Measurements from ENCODE around the gene PLEKHM3.
A peak's percentile ranks its signal among the peaks of the same experiment; 100 is the strongest.

Gene PLEKHM3

DNA sequence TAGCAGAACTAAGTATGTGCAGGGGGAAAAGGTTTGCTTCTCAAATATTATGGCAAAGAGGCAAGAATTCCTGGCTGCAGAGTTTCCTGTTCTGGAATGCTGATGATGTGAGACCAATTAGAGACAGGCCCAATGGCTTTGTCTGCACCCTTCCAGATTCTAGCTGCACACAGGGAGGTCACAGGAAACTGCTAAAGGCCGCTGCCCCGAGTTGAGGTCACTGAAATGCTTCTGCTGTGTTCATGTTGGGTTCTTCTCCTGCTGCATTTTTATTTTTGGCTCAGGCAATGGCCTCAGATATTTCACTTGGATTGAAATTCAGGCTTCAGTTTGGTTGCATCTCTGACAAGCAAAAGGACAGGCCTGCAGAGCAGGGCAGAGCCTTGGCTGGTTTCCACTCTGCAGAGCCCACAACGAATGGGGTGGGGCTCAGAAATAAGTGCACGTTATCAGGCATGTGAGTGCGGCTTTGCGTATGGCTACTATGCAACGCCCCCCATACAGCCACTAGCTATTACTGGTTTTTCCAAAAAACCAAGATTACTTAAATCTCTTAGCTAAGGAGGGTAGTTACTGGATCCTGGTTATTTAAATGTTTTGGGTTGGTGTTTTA lies 188.7 kb downstream of the PLEKHM3 start:
- no peaks in the 10 kb centered on the region for H3K9me3 Mint-ChIP-seq
- H3K4me1 Mint-ChIP-seq: peaks cover 12% of the 10 kb centered on the region
- no peaks in the 10 kb centered on the region for H3K27me3 Mint-ChIP-seq
- no peak overlapping the region for H3K4me3 Mint-ChIP-seq
- ATAC-seq: no peak
- DNase-seq: no peak
- no peak overlapping the region for H3K27ac Mint-ChIP-seq

DNA sequence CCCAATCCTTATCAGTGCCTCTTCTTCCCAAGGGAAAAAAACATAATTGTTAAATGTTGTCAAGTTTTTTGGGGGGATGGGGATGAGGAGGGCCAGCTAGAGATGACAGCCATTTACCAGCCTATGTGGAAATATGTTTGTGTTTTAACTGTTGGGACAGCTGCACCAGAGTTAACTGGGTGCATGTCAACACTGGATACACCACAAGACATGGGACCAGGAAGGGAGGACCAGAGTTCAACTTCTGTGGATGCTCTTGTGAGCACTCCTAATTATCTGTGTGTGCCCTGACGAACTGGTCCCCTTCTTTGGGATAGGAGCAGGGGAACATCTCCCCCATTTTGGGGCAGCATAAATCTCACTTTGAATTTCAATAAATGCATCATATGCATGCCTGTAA lies 189.5 kb downstream of the PLEKHM3 start:
- ATAC-seq (no peak), DNase-seq (no peak)
- Mint-ChIP-seq H3K27me3 (no peaks in the 10 kb centered on the region), H3K4me3 (no peak overlapping the region), H3K27ac (no peak overlapping the region), H3K4me1 (peaks cover 12% of the 10 kb centered on the region), H3K9me3 (no peaks in the 10 kb centered on the region)

DNA sequence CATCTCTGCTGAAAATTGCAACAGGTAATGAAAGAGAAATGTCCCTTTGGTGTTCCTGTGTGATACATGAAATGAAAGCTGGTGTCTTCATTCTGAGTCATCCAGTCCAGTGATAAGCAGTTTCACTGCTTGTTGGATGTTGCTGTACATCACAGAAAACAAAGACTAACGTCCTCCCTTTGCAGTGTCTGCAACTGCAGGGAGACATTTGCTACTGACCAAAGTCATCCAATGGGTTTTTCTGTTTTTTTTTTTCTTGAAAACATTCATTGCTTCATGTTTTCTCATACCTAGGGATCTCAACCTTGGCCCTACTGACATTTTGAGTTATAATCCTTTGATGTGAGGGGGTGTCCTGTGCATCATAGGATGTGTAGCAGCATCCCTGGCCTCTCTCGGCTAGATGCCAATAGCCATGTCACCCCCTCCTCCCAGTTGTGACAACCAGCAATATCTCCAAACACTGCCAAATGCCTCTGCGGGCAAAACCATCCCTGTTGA lies 192.0 kb downstream of the PLEKHM3 start:
- Mint-ChIP-seq H3K9me3 (no peaks in the 10 kb centered on the region), H3K4me3 (no peak overlapping the region), H3K27ac (peak overlapping the region in 1 of 2 donors; percentile 79), H3K27me3 (no peaks in the 10 kb centered on the region), H3K4me1 (peaks cover 22% of the 10 kb centered on the region)
- ATAC-seq: peak; percentile 89
- no peak for DNase-seq

DNA sequence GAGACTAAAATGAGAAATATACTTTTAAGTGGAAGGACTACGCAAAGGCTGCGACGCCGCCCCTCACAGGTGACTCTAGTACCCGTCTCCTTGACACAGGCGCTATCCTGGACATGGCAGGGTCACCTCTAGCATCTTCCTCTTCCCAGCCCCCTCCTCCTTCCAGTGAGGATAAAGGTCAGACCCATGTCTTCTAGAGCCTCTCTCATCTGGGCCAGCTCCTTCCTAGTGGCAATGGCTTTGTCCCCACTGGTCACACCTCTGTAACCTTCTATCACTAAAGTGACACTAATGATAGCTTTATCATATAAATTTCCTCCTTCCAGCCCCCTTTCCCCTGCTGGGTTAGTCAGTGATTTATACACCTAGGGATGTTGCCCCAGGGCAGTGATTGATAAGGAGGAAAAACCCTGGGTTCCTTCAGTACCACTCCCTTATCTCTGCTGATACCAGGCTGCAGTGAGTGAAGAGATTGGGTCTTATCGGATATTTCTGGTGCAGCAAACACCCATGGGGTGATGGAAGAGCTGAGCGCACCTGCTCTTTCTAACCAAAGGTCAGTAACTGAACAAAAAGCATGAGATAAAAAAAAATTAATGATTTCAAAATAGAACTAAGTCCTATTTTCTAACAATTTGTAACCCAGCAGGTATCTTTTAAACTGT lies 193.6 kb downstream of the PLEKHM3 start:
- ATAC-seq (no peak), DNase-seq (no peak)
- Mint-ChIP-seq H3K27ac (peak overlapping the region in 1 of 2 donors; percentile 44), H3K9me3 (no peaks in the 10 kb centered on the region), H3K4me3 (no peak overlapping the region), H3K4me1 (peaks cover 22% of the 10 kb centered on the region), H3K27me3 (no peaks in the 10 kb centered on the region)

DNA sequence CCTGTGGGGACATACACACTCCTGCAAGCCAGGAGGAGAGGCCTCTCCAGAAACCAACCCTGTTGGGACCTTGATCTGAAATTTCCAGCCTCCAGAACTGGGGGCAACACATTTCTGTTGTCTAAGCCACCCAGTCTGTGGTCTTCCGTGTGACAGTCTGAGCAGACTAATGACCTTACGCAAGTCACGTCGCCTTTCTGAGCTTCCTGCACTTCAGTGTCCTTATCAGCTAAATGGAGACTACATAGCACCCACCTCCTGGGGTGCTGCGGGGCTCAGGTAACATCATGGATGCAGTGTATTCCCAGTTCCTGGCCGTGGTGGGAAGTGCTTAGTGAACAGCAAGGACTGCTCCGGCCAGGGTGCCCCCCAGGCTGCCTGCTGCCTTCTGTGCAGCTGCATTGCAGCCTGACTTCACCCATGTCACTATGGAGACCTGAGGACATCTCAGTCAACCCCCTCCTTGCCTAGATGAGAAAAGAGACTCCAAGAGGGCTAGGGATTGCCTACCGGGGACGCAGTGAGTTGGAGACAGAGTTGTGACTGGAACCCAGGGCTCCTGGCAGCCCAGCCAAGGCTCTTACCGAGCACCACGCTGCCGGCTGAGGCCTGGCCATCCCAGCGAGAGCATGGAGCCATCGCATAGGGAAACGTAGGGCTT lies 194.4 kb downstream of the PLEKHM3 start:
- H3K4me3 Mint-ChIP-seq: no peak overlapping the region
- DNase-seq (no peak), ATAC-seq (no peak)
- H3K4me1 Mint-ChIP-seq: peaks cover 22% of the 10 kb centered on the region
- H3K27ac Mint-ChIP-seq: no peak overlapping the region
- H3K9me3 Mint-ChIP-seq: no peaks in the 10 kb centered on the region
- no peaks in the 10 kb centered on the region for H3K27me3 Mint-ChIP-seq

DNA sequence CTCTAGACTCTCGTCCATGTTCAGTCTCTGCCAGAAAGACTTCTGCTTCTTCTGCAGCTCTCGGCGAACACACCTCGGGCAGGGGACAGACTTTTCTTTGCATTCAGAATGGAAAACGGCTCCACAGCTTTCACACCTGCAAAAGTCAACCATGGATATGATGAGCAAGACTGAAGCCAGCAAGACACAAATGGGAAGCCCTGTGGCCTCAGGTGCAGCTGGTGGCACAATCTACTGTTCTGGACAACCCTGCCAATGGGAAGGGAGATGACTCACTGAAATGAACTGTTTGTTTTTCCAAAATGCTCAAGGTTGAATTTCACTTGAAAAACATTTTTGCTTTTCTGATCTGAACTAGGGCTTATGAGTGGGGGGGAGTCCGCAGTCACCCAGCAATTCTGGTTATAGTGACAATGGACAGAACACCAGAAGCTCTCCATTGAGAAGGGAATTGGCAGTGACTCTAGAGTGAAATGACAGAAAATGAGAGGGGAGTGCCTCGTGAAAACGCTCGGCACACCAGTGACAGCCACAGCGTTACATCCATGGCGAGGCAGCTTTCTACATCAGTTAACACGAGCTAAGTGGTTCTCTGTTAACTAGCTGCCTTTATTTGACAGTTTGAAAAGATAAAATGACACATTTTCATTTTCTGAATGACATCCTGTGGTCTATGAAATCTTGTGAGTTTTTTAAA lies 196.8 kb downstream of the PLEKHM3 start:
- Mint-ChIP-seq H3K27ac (peak overlapping the region in 1 of 2 donors; percentile 13), H3K4me3 (no peak overlapping the region)

DNA sequence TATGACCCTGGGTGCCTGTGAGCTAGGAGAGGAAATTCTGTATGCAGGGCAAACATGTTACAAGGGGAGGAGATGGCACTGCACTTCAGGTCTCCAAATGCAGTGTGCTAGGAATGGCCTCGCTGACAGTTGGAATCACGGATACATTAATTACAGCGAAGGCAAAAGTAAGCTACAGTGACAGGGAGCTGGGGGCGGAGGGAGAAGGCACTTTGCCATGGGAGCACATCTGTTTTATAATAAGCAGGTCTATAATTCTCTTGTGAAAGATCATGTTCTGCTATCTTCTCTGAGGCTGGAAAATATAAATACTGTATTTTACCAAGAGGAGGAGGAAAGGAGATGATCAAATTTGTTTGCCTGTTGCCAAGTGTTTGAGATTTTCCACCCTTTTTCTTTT lies 199.3 kb downstream of the PLEKHM3 start:
- DNase-seq (no peak), ATAC-seq (no peak)
- Mint-ChIP-seq H3K4me1 (peaks cover 10% of the 10 kb centered on the region), H3K9me3 (no peaks in the 10 kb centered on the region), H3K27me3 (no peaks in the 10 kb centered on the region), H3K27ac (no peak overlapping the region), H3K4me3 (no peak overlapping the region)

More for the DNA sequence above, 196.8 kb downstream of the PLEKHM3 start:
- H3K9me3 Mint-ChIP-seq: no peaks in the 10 kb centered on the region
- H3K4me1 Mint-ChIP-seq: peaks cover 19% of the 10 kb centered on the region
- DNase-seq (no peak), ATAC-seq (no peak)
- H3K27me3 Mint-ChIP-seq: no peaks in the 10 kb centered on the region

DNA sequence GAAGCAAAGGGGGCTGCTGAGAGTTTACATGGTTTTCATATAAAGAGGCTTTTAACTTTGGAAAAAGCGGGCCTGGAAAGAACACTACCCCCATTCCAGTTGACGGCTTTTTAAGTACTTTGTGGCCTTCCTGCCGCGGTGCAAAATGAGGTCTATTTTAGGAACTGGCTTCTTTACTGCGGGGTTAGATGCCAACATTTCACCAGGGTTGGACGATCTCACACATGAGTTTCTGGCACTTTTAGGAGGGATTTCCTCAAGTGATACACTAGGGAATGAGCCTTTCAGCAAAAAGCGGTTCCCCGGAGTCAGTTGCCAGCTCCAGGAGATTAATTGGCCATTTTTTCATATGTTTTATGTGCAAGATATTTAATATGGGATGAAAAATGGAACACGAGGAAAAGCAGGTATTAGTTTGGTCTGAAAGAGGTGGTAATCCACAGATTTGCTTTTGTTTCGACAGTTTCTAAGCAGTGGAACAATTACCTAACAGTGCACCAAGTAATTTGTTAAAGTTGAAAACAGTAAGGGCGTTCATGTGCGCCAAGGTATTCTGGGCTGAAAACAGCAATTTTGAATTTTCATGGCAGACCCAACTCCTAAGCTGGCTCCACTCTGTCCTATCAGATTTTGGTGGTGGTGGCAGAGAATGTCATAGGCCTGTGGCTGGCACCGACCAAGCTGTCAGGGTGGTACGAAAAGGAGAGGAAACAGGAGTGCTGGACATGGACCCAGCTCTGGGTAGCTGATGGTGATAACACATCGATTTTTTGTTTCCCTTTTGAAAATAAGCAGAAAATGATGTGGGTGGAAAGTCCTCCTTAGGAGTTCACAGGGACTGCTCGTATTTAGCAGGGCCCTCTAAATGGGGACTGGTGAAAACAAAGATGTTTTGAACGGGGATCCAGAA lies 200.0 kb downstream of the PLEKHM3 start:
- no peaks in the 10 kb centered on the region for H3K9me3 Mint-ChIP-seq
- H3K27me3 Mint-ChIP-seq: no peaks in the 10 kb centered on the region
- no peak overlapping the region for H3K4me3 Mint-ChIP-seq
- ATAC-seq: no peak
- H3K4me1 Mint-ChIP-seq: peaks cover 9% of the 10 kb centered on the region
- no peak overlapping the region for H3K27ac Mint-ChIP-seq
- DNase-seq: no peak

DNA sequence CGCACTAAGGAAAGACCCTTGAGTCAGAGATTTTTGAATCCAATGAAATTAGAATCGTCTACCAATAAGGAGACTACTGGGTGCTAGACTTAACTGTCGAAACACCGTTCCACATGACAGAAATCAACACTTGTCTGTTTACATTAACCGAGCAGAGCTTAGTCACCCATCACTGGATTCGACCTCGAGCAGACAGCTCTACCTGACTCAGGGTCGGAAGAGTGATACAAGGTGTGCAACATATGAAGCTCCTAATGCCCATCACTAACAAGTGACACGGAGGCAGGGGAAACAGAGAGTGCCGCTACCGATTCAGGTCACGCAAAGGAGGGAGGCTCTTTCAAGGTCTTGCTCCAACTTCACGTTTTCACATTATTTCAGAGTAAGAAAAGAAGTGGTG lies 201.5 kb downstream of the PLEKHM3 start:
- ATAC-seq (no peak), DNase-seq (no peak)
- Mint-ChIP-seq H3K27ac (no peak overlapping the region), H3K4me3 (no peak overlapping the region), H3K4me1 (no peaks in the 10 kb centered on the region), H3K27me3 (no peaks in the 10 kb centered on the region), H3K9me3 (no peaks in the 10 kb centered on the region)

DNA sequence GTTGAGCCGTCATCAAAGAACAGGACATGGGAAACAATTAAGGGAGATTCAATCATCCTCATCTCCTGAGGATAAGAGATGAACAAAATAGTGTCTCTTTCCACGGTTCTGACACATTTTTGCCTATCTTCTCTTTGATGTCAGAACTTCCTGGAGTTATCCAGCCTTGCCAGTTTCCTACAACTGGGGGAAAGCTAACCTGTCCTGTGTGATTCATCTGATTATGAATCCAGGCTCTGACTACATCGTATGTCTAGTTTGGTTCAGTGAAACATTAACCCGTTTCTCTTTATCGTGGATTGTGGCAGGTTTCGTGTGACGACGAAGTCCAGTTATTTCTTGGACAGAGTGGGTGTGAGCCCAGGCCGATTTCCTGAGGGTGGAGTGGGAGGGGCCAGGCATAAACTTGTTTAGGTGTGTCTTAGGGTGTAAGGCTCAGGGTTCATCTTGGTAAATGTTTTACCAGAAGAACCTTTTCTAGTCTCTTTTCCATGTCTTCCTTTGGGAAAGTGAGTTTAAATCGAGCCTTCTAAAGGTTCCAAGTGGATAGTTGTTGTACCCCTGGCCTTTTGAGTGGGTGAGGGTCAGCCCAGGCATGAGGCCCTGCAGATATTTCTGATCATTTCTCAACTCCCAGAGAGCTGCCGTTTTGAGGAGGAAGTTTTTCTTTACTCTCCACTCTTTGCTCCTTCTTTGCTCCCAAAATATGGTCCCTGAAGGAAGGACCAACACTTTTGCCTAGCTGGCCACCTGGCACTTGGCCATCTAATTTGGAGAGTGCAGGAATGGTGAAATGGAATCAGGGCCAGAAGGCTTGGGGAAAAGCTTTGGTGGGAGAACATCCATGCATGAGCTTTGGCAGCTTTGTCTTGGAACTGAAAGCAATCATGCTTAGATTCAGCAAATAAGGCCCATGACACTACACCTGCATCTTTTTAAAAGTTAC lies 205.2 kb downstream of the PLEKHM3 start:
- Mint-ChIP-seq H3K27me3 (no peaks in the 10 kb centered on the region), H3K27ac (no peak overlapping the region), H3K9me3 (no peaks in the 10 kb centered on the region), H3K4me3 (no peak overlapping the region), H3K4me1 (no peaks in the 10 kb centered on the region)
- DNase-seq: no peak
- no peak for ATAC-seq

DNA sequence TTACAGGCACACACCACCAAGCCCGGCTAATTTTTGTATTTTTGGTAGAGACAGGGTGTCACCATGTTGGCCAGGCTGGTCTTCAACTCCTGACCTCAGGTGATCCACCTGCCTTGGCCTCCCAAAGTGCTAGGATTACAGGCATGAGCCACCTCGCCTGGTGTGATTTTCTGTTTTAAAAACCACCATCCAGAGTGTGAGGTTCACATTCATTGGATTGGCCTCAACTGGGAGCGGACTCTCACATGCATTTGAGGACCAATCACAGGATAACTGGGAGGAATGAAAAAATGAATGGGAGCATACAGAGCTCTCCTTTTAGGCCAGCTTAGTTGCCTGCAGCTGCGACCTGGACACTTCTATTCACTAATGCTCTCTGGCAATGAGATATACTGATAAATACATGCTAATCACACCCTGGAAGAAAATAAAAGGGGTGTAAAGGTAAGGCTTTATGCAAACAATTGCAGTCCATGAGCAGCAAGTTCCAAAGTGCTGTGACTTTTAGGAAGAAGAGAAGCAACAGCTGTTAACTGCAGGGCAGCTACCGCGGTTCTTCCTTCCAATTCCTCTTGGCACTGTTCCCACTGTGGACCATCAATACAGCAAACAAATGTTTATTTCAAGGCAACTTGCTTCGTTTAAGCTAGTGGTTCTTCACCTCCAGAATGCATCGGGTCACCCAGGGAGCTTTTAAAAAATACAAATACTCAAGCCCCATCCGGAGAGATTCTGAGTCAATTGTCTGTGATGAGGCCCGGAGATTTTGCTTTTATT lies 206.1 kb downstream of the PLEKHM3 start:
- DNase-seq: no peak
- Mint-ChIP-seq H3K4me3 (no peak overlapping the region), H3K27me3 (no peaks in the 10 kb centered on the region)

DNA sequence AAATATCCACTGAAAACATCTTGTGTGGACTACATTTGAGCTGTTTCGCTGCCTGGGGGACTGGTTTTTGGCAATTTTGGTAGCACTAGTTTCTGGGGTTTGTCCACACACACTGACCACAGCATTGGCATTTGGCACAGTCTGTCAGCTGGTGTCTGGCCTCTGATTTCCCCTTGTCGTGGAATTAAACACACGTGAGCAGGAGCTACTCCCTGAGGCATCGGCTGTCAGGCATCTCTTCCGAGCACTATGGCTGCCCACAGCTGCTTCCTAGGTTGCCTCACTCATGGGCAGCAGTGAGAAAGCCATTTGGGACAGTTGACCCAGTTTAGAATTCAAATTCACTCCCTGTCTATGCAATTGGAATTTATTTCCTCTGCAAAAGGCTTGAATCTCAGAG lies 208.8 kb downstream of the PLEKHM3 start:
- no peak for ATAC-seq
- H3K4me3 Mint-ChIP-seq: no peak overlapping the region

More for the DNA sequence above, 206.1 kb downstream of the PLEKHM3 start:
- Mint-ChIP-seq H3K27ac (no peak overlapping the region), H3K4me1 (no peaks in the 10 kb centered on the region), H3K9me3 (no peaks in the 10 kb centered on the region)
- ATAC-seq: no peak

DNA sequence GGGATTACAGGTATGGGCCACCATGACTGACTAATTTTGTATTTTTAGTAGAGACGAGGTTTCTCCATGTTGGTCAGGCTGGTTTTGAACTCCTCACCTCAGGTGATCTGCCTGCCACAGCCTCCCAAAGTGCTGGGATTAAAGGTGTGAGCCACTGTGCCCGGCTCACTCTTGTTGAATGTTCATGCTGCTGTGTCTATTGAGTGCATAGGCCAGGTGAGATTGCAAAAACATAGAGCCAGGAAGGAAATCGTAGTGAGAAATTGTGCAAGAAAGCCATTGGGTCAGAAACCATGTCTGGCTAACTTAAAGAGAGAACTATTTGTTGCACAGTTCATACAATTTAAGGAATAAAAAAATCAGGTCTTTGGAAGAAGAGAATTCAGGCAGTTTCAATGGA lies 210.1 kb downstream of the PLEKHM3 start:
- Mint-ChIP-seq H3K4me3 (no peak overlapping the region), H3K4me1 (peaks cover 17% of the 10 kb centered on the region), H3K27me3 (peaks cover 8% of the 10 kb centered on the region), H3K9me3 (no peaks in the 10 kb centered on the region), H3K27ac (no peak overlapping the region)
- DNase-seq (no peak), ATAC-seq (no peak)

More for the DNA sequence above, 208.8 kb downstream of the PLEKHM3 start:
- no peak overlapping the region for H3K27ac Mint-ChIP-seq
- H3K9me3 Mint-ChIP-seq: no peaks in the 10 kb centered on the region
- no peaks in the 10 kb centered on the region for H3K27me3 Mint-ChIP-seq
- peaks cover 11% of the 10 kb centered on the region for H3K4me1 Mint-ChIP-seq
- DNase-seq: no peak
